Osteoblast (primary cell): ENCODE results near the gene SLC25A18. TPM values are rescaled to one million over a fixed set of nuclear protein-coding genes. Genes with fewer than 3 reads are reported as not detected.

Experiments
- DNase-seq: peaks from one replicate; pipeline ENCODE4 v3.0.0; 2011; ENCODE audit warnings: low spot score, mixed read lengths; ENCODE audit not compliant: insufficient read length; ENCODE audit errors: missing footprints
- H2AFZ ChIP-seq: 2 replicates; pipeline ENCODE4 v1.6.0; 2011; ENCODE audit warnings: mild to moderate bottlenecking, low read length
- H3K27ac ChIP-seq: 2 replicates; pipeline ENCODE4 v1.5.1; 2011; ENCODE audit warnings: mild to moderate bottlenecking, low read depth, low read length, moderate library complexity
- H3K27me3 ChIP-seq: 2 replicates; pipeline ENCODE4 v1.6.0; 2012; ENCODE audit warnings: mild to moderate bottlenecking, control low read depth, inconsistent platforms, low read length, moderate library complexity; ENCODE audit not compliant: insufficient read depth
- H3K36me3 ChIP-seq: 2 replicates; pipeline ENCODE4 v1.5.1; 2011; ENCODE audit warnings: mild to moderate bottlenecking, low read length, control low read depth, moderate library complexity; ENCODE audit not compliant: insufficient read depth
- H3K4me1 ChIP-seq: 2 replicates; pipeline ENCODE4 v1.5.1; 2011; ENCODE audit warnings: mild to moderate bottlenecking, low read length, control low read depth, moderate library complexity; ENCODE audit not compliant: insufficient read depth
- H3K4me2 ChIP-seq: 2 replicates; pipeline ENCODE4 v1.6.0; 2011; ENCODE audit warnings: mild to moderate bottlenecking, low read length; ENCODE audit not compliant: insufficient read depth
- H3K4me3 ChIP-seq: fragments of 200-600 bp; sonication (generic); 3 replicates; pipeline ENCODE4 v1.5.1; 2012; ENCODE audit warnings: mild to moderate bottlenecking, low read length, inconsistent platforms; ENCODE audit not compliant: insufficient read depth
- H3K79me2 ChIP-seq: 2 replicates; pipeline ENCODE4 v1.6.0; 2012; ENCODE audit warnings: mild to moderate bottlenecking, low read length, control low read depth, inconsistent platforms; ENCODE audit not compliant: insufficient read depth
- H3K9me3 ChIP-seq: 2 replicates; pipeline ENCODE4 v1.5.1; 2011; ENCODE audit warnings: low read depth, low read length, control low read depth
- H4K20me1 ChIP-seq: 2 replicates; pipeline ENCODE4 v1.6.0; 2012; ENCODE audit warnings: mild to moderate bottlenecking, low read length, control low read depth; ENCODE audit not compliant: insufficient read depth
- total RNA-seq: library from RNA; depleted of rRNA; stranded (reverse); fragments of >200 nt; gene quantifications from 2 replicates; pipeline ENCODE4 v1.2.3, GENCODE V29; 2012
- TF ChIP-seq, protein P1 (sequence below): IDR thresholded peaks from 2 replicates; pipeline ENCODE4 v1.5.1; 2011; ENCODE audit warnings: mild to moderate bottlenecking, low read depth, low read length, moderate library complexity; ENCODE audit errors: extremely low read depth

SLC25A18 gene
- total RNA-seq, 1 donor, result not detected

DNA sequence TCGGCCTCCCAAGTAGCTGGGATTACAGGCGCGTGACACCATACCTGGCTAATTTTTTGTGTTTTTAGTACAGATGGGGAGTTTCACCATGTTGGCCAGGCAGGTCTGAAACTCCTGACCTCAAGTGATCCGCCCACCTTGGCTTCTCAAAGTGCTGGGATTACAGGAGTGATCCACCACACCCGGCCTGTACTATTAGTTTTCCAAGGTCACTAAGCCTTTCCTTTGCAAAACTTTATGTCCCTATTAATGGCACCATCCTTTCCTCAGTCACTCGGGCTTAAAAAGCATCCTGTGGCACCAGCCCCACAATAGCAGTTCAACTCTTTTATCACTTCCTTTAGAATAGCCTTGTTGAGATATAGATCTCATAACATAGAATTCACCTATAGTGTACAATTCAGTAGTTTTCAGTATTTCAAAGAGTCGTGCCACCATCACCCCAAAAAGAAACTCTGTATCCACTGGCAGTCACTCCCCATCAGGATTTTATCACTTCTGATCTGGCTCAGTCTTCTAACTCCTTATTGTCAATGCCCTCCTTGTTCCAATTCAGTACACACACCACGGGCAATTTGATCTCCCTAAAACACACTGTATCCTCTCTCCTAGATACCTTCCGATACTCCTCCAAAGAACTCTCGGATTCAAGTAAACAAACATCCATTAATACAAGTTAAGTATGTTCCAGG lies 74.3 kb downstream of the SLC25A18 start:
- Histone ChIP-seq H3K4me1 (peaks cover 16% of the 10 kb centered on the region), H3K9me3 (no peaks in the 10 kb centered on the region), H2AFZ (peak overlapping the region; percentile 96), H4K20me1 (no peaks in the 10 kb centered on the region), H3K27me3 (no peaks in the 10 kb centered on the region), H3K36me3 (no peaks in the 10 kb centered on the region), H3K4me2 (peak overlapping the region; percentile 93), H3K79me2 (peaks cover 37% of the 10 kb centered on the region), H3K27ac (peak overlapping the region; percentile 95), H3K4me3 (peak overlapping the region; percentile 95)
- DNase-seq, result peak; percentile 41
- TF ChIP-seq, protein P1, sequence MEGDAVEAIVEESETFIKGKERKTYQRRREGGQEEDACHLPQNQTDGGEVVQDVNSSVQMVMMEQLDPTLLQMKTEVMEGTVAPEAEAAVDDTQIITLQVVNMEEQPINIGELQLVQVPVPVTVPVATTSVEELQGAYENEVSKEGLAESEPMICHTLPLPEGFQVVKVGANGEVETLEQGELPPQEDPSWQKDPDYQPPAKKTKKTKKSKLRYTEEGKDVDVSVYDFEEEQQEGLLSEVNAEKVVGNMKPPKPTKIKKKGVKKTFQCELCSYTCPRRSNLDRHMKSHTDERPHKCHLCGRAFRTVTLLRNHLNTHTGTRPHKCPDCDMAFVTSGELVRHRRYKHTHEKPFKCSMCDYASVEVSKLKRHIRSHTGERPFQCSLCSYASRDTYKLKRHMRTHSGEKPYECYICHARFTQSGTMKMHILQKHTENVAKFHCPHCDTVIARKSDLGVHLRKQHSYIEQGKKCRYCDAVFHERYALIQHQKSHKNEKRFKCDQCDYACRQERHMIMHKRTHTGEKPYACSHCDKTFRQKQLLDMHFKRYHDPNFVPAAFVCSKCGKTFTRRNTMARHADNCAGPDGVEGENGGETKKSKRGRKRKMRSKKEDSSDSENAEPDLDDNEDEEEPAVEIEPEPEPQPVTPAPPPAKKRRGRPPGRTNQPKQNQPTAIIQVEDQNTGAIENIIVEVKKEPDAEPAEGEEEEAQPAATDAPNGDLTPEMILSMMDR, result no peak

DNA sequence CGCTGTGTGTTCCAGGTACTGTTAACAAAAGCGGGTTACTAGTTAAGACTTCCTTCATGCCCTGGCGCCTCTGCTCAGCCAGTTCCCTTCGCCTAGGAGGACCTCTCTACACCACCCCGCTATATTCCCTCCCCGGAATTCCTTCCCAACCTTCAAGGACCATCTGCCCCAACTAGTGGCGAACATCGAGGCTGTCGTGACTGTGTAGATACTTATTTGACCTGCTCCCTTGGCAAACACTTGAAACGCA lies 74.8 kb downstream of the SLC25A18 start:
- H3K27ac ChIP-seq, result peak overlapping the region; percentile 95
- TF ChIP-seq, protein P1, result peak; percentile 24
- no peaks in the 10 kb centered on the region for H3K9me3 ChIP-seq
- H3K27me3 ChIP-seq, result no peaks in the 10 kb centered on the region
- DNase-seq, result peak; percentile 88
- no peaks in the 10 kb centered on the region for H4K20me1 ChIP-seq
- H2AFZ ChIP-seq, result peak overlapping the region; percentile 96
- peak overlapping the region; percentile 93 for H3K4me2 ChIP-seq
- no peaks in the 10 kb centered on the region for H3K36me3 ChIP-seq
- H3K79me2 ChIP-seq, result peaks cover 42% of the 10 kb centered on the region
- peaks cover 12% of the 10 kb centered on the region for H3K4me1 ChIP-seq
- H3K4me3 ChIP-seq, result peak overlapping the region; percentile 95

DNA sequence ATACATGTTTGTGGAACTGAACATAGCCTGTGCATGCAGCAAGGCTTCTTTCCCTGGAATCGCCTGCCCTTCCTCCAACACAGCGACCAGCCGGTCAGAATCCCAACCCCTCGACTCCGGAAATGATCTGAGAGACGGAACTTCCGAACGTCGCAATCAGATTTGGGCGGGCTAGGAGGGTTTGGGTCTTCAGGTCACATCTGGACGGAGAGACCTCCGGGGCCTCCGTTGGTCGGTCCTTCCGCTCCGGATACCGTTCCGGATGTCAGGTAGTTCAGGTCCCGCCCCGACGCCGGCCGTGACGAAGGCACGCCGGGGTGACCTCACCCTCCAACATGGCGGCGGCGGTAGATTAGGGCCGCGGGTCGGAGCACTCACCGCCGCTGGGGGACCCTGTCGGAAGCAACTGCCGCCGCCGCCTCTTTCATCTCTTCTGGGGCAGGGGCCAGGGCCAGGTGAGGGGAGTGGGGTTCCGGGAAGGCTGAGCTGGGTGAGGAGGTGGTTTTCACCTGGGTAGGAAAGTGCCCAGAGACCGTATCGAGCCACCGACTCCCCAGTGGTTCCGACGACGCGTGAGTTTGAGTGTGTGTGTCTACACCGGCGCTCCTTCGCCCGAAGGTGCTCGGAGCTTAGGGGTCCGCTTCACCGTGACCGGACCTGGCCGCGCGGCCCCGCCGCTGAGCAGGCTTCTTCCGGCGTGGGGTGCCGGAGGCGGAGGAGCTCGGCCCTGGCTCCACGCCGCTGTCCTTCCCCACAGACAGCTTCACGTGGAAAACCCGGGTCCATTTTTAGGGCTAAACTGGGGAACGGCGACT lies 75.3 kb downstream of the SLC25A18 start, which contains the start of gene BCL2L13:
BCL2L13 (plus strand) TSS at position 326 of the 815 bp plus-strand sequence. CDS start 16,955 bp downstream, outside the sequence.
- DNase-seq, result peak; percentile 90
- Histone ChIP-seq H2AFZ (peak within 1 kb of the TSS; percentile 96), H3K27ac (peak within 1 kb of the TSS; percentile 95), H3K4me2 (peak within 1 kb of the TSS; percentile 93), H3K4me3 (peak within 1 kb of the TSS; percentile 95), H3K36me3 (no peaks in the 10 kb centered on the region), H3K79me2 (peaks cover 44% of the 10 kb centered on the region), H3K9me3 (no peaks in the 10 kb centered on the region), H3K27me3 (no peaks in the 10 kb centered on the region), H3K4me1 (peaks cover 7% of the 10 kb centered on the region), H4K20me1 (no peaks in the 10 kb centered on the region)
- TF ChIP-seq, protein P1, result no peak

DNA sequence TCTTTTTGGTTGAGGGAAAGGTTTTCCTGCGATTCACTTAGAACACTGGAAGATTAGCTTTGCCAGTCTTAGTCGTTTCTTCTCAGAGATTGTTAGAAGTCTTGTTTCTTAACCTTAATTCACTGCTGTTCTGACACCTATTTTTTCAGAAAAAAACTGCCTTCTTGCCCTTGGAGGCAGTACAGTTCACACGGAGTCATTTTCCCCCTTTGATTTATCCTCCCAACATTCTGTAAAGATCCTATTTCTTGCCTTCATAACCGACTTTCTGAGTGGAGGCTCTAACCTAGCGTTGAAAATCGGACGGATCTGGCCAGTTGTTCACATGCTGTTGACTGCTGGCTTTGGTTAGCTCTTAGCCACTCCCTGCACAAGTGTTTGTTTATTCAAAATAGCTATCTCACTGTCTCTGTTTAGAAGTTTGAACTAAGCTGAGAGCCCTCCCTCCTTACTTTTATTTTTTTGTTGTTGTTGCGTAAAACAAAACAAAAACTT lies 76.0 kb downstream of the SLC25A18 start:
- H4K20me1 ChIP-seq, result no peaks in the 10 kb centered on the region
- peak overlapping the region; percentile 95 for H3K27ac ChIP-seq
- H3K9me3 ChIP-seq, result no peaks in the 10 kb centered on the region
- H3K4me3 ChIP-seq, result peak overlapping the region; percentile 95
- H3K27me3 ChIP-seq, result no peaks in the 10 kb centered on the region
- H2AFZ ChIP-seq, result peak overlapping the region; percentile 96
- DNase-seq, result peak; percentile 88
- no peaks in the 10 kb centered on the region for H3K36me3 ChIP-seq
- TF ChIP-seq, protein P1, result no peak
- peaks cover 49% of the 10 kb centered on the region for H3K79me2 ChIP-seq
- H3K4me2 ChIP-seq, result peak overlapping the region; percentile 93
- H3K4me1 ChIP-seq, result peaks cover 6% of the 10 kb centered on the region
